ENCODE results near the gene COX6B2. TPM values are rescaled to one million over a fixed set of nuclear protein-coding genes. Genes with fewer than 3 reads are reported as not detected.

The COX6B2 gene
- total RNA-seq, 1 donor from 2014 or later = not detected

Other genes starting within 250 kb of the COX6B2 start
- gene PPP1R12C, start 237.1 kb downstream of the COX6B2 start, total RNA-seq = 130 TPM
- not detected for gene TNNT1, start 205.5 kb downstream of the COX6B2 start, total RNA-seq
- gene TNNI3, start 197.0 kb downstream of the COX6B2 start, total RNA-seq = not detected
- 0.48 TPM for gene DNAAF3, start 188.1 kb downstream of the COX6B2 start, total RNA-seq
- gene SYT5, start 174.4 kb downstream of the COX6B2 start, total RNA-seq = not detected
- gene PTPRH, start 145.2 kb downstream of the COX6B2 start, total RNA-seq = 1.00 TPM
- gene TMEM86B, start 126.0 kb downstream of the COX6B2 start, total RNA-seq = 1.6 TPM
- 49.4 TPM for gene PPP6R1, start 95.7 kb downstream of the COX6B2 start, total RNA-seq
- 20.2 TPM for gene HSPBP1, start 74.6 kb downstream of the COX6B2 start, total RNA-seq
- gene BRSK1, start 70.7 kb downstream of the COX6B2 start, total RNA-seq = 1.2 TPM
- gene TMEM150B, start 29.4 kb downstream of the COX6B2 start, total RNA-seq = 7.1 TPM
- 6.8 TPM for gene KMT5C, start 14.8 kb downstream of the COX6B2 start, total RNA-seq
- gene GARIN5B, start 8.5 kb upstream of the COX6B2 start, total RNA-seq = not detected
- not detected for gene IL11, start 15.7 kb upstream of the COX6B2 start, total RNA-seq
- not detected for gene TMEM190, start 22.1 kb upstream of the COX6B2 start, total RNA-seq
- gene TMEM238, start 29.6 kb upstream of the COX6B2 start, total RNA-seq = 0.90 TPM
- 1,147 TPM for gene RPL28, start 31.2 kb upstream of the COX6B2 start, total RNA-seq
- gene UBE2S, start 53.1 kb upstream of the COX6B2 start, total RNA-seq = 24.2 TPM
- gene SHISA7, start 88.6 kb upstream of the COX6B2 start, total RNA-seq = not detected
- gene ISOC2, start 106.9 kb upstream of the COX6B2 start, total RNA-seq = 53.2 TPM
- gene C19orf85, start 110.0 kb upstream of the COX6B2 start, total RNA-seq = not detected
- 9.7 TPM for gene ZNF628, start 121.9 kb upstream of the COX6B2 start, total RNA-seq
- 7.3 TPM for gene NAT14, start 130.5 kb upstream of the COX6B2 start, total RNA-seq
- gene SSC5D, start 133.7 kb upstream of the COX6B2 start, total RNA-seq = 13.9 TPM
- not detected for gene SBK2, start 182.4 kb upstream of the COX6B2 start, total RNA-seq
- 1.7 TPM for gene SBK3, start 190.8 kb upstream of the COX6B2 start, total RNA-seq
- gene ZNF579, start 226.1 kb upstream of the COX6B2 start, total RNA-seq = 10.9 TPM
- 12.8 TPM for gene FIZ1, start 244.8 kb upstream of the COX6B2 start, total RNA-seq
- 19.1 TPM for gene ZNF524, start 245.6 kb upstream of the COX6B2 start, total RNA-seq